Activated naive CD4-positive, alpha-beta T cell treated with anti-CD3 and anti-CD28 coated beads, Interleukin-2, amount 10 ng/mL, durations not matched to agents 7 days and 5 days (primary cell): Measurements from ENCODE around the gene PMFBP1.

Experiments used
- CTCF ChIA-PET: fragments of 350-600 bp; sonication (Branson Sonifier 250); formaldehyde crosslinking; loops from one replicate; lab custom pipeline; 2021; ENCODE audit warnings: antibody characterized with exemption; lab: Charles Lee
- DNase-seq: peaks from one replicate; pipeline ENCODE4 v3.0.0-alpha.2; 2020
- H3K27ac Mint-ChIP-seq: one replicate; pipeline ENCODE4 v1.8.0; 2021; ENCODE audit warnings: mild to moderate bottlenecking, moderate library complexity, mixed read lengths
- H3K27me3 Mint-ChIP-seq: one replicate; pipeline ENCODE4 v1.8.0; 2021; ENCODE audit warnings: mild to moderate bottlenecking, mixed read lengths
- H3K36me3 Mint-ChIP-seq: one replicate; pipeline ENCODE4 v1.8.0; 2021; ENCODE audit warnings: mixed read lengths
- H3K4me1 Mint-ChIP-seq: one replicate; pipeline ENCODE4 v1.8.0; 2021; ENCODE audit warnings: mixed read lengths
- H3K4me3 Mint-ChIP-seq: one replicate; pipeline ENCODE4 v1.8.0; 2021; ENCODE audit warnings: mild to moderate bottlenecking, moderate library complexity, mixed read lengths
- H3K9me3 Mint-ChIP-seq: one replicate; pipeline ENCODE4 v1.8.0; 2021; ENCODE audit warnings: mixed read lengths

PMFBP1 gene

GRCh38 chr16:72129976-72130656 is 41.8 kb downstream of the PMFBP1 start:
- DNase-seq: no peak
- Mint-ChIP-seq H3K4me1 (no peaks in the 10 kb centered on the region), H3K9me3 (no peaks in the 10 kb centered on the region), H3K27me3 (peaks cover 19% of the 10 kb centered on the region), H3K27ac (no peak overlapping the region), H3K36me3 (no peaks in the 10 kb centered on the region), H3K4me3 (no peak overlapping the region)
- CTCF ChIA-PET: no interaction called here

- no peaks in the 10 kb centered on the region for H3K4me1 Mint-ChIP-seq
- H3K36me3 Mint-ChIP-seq: no peaks in the 10 kb centered on the region
- CTCF ChIA-PET: interaction anchor here (2.0 kb wide), 1 partner anchor 338 kb away, joined by 8 read pairs; no protein-coding TSS in a partner anchor
- H3K4me3 Mint-ChIP-seq: no peak overlapping the region
- H3K9me3 Mint-ChIP-seq: no peaks in the 10 kb centered on the region
- DNase-seq: no peak
- H3K27me3 Mint-ChIP-seq: peaks cover 25% of the 10 kb centered on the region
- H3K27ac Mint-ChIP-seq: no peak overlapping the region
Measured at GRCh38 chr16:72128701-72129100, 43.3 kb downstream of the PMFBP1 start.

GRCh38 chr16:72126429-72126765 is 45.6 kb downstream of the PMFBP1 start:
- CTCF ChIA-PET: no interaction called here

GRCh38 chr16:72125635-72126428 is 46.1 kb downstream of the PMFBP1 start:
- H3K4me1 Mint-ChIP-seq: no peaks in the 10 kb centered on the region

More at GRCh38 chr16:72126429-72126765, 45.6 kb downstream of the PMFBP1 start:
- DNase-seq: no peak
- Mint-ChIP-seq H3K27me3 (peaks cover 25% of the 10 kb centered on the region), H3K4me3 (no peak overlapping the region), H3K27ac (no peak overlapping the region), H3K36me3 (no peaks in the 10 kb centered on the region), H3K9me3 (no peaks in the 10 kb centered on the region), H3K4me1 (no peaks in the 10 kb centered on the region)

GRCh38 chr16:72124761-72125634 is 47.0 kb downstream of the PMFBP1 start:
- H3K9me3 Mint-ChIP-seq: no peaks in the 10 kb centered on the region
- H3K4me1 Mint-ChIP-seq: no peaks in the 10 kb centered on the region
- no peak overlapping the region for H3K27ac Mint-ChIP-seq
- peak; percentile 72 for DNase-seq
- CTCF ChIA-PET: interaction anchor here (0.5 to 2.1 kb wide), 13 partner anchors 12 to 1983 kb away, joined by 3 to 15 read pairs (median 3); partner anchors contain the start of gene PMFBP1
- H3K4me3 Mint-ChIP-seq: no peak overlapping the region
- no peaks in the 10 kb centered on the region for H3K36me3 Mint-ChIP-seq
- H3K27me3 Mint-ChIP-seq: peaks cover 16% of the 10 kb centered on the region

More at GRCh38 chr16:72125635-72126428, 46.1 kb downstream of the PMFBP1 start:
- Mint-ChIP-seq H3K36me3 (no peaks in the 10 kb centered on the region), H3K27me3 (peaks cover 24% of the 10 kb centered on the region), H3K27ac (no peak overlapping the region), H3K9me3 (no peaks in the 10 kb centered on the region), H3K4me3 (no peak overlapping the region)
- CTCF ChIA-PET: interaction anchor here (0.6 to 2.1 kb wide), 7 partner anchors 12 to 1982 kb away, joined by 3 to 15 read pairs (median 3); no protein-coding TSS in a partner anchor
- no peak for DNase-seq

GRCh38 chr16:72124148-72124547 is 47.8 kb downstream of the PMFBP1 start:
- no peak overlapping the region for H3K27ac Mint-ChIP-seq
- no peak overlapping the region for H3K4me3 Mint-ChIP-seq
- CTCF ChIA-PET: interaction anchor here (0.5 to 2.1 kb wide), 10 partner anchors 12 to 1755 kb away, joined by 3 to 15 read pairs (median 3); partner anchors contain the start of gene PMFBP1
- peaks cover 16% of the 10 kb centered on the region for H3K27me3 Mint-ChIP-seq
- no peaks in the 10 kb centered on the region for H3K9me3 Mint-ChIP-seq
- DNase-seq: no peak
- H3K36me3 Mint-ChIP-seq: no peaks in the 10 kb centered on the region
- H3K4me1 Mint-ChIP-seq: no peaks in the 10 kb centered on the region

GRCh38 chr16:72123426-72123825 is 48.5 kb downstream of the PMFBP1 start:
- no peak overlapping the region for H3K4me3 Mint-ChIP-seq
- no peaks in the 10 kb centered on the region for H3K9me3 Mint-ChIP-seq
- peaks cover 11% of the 10 kb centered on the region for H3K27me3 Mint-ChIP-seq
- DNase-seq: no peak
- CTCF ChIA-PET: interaction anchor here (2.1 kb wide), 1 partner anchor 343 kb away, joined by 15 read pairs; no protein-coding TSS in a partner anchor
- no peaks in the 10 kb centered on the region for H3K36me3 Mint-ChIP-seq
- no peak overlapping the region for H3K27ac Mint-ChIP-seq
- H3K4me1 Mint-ChIP-seq: no peaks in the 10 kb centered on the region

- no peak overlapping the region for H3K27ac Mint-ChIP-seq
- DNase-seq: no peak
- H3K4me1 Mint-ChIP-seq: no peaks in the 10 kb centered on the region
- peaks cover 11% of the 10 kb centered on the region for H3K27me3 Mint-ChIP-seq
- no peaks in the 10 kb centered on the region for H3K36me3 Mint-ChIP-seq
- CTCF ChIA-PET: interaction anchor here (1.3 kb wide), 1 partner anchor 344 kb away, joined by 3 read pairs; no protein-coding TSS in a partner anchor
- H3K4me3 Mint-ChIP-seq: no peak overlapping the region
- no peaks in the 10 kb centered on the region for H3K9me3 Mint-ChIP-seq
Measured at GRCh38 chr16:72122916-72123315, 49.0 kb downstream of the PMFBP1 start.

- no peaks in the 10 kb centered on the region for H3K4me1 Mint-ChIP-seq
- peaks cover 11% of the 10 kb centered on the region for H3K27me3 Mint-ChIP-seq
- H3K4me3 Mint-ChIP-seq: no peak overlapping the region
- no peaks in the 10 kb centered on the region for H3K36me3 Mint-ChIP-seq
- no peak for DNase-seq
- H3K27ac Mint-ChIP-seq: no peak overlapping the region
- CTCF ChIA-PET: interaction anchor here (1.3 kb wide), 1 partner anchor 344 kb away, joined by 3 read pairs; no protein-coding TSS in a partner anchor
- no peaks in the 10 kb centered on the region for H3K9me3 Mint-ChIP-seq
Measured at GRCh38 chr16:72122308-72122707, 49.6 kb downstream of the PMFBP1 start.

- Mint-ChIP-seq H3K27me3 (peaks cover 6% of the 10 kb centered on the region), H3K27ac (no peak overlapping the region), H3K36me3 (no peaks in the 10 kb centered on the region), H3K4me1 (no peaks in the 10 kb centered on the region), H3K9me3 (no peaks in the 10 kb centered on the region), H3K4me3 (no peak overlapping the region)
- DNase-seq: no peak
- CTCF ChIA-PET: interaction anchor here (0.7 kb wide), 1 partner anchor 383 kb away, joined by 3 read pairs; no protein-coding TSS in a partner anchor
Measured at GRCh38 chr16:72120026-72120425, 51.9 kb downstream of the PMFBP1 start.

GRCh38 chr16:72113616-72113945 is 58.4 kb downstream of the PMFBP1 start:
- Mint-ChIP-seq H3K36me3 (peaks cover 35% of the 10 kb centered on the region), H3K27me3 (no peaks in the 10 kb centered on the region), H3K27ac (no peak overlapping the region), H3K9me3 (no peaks in the 10 kb centered on the region), H3K4me3 (no peak overlapping the region), H3K4me1 (no peaks in the 10 kb centered on the region)
- CTCF ChIA-PET: no interaction called here
- no peak for DNase-seq

GRCh38 chr16:72112906-72113615 is 58.9 kb downstream of the PMFBP1 start:
- no peak overlapping the region for H3K27ac Mint-ChIP-seq
- CTCF ChIA-PET: no interaction called here
- no peaks in the 10 kb centered on the region for H3K9me3 Mint-ChIP-seq
- H3K4me3 Mint-ChIP-seq: no peak overlapping the region
- H3K27me3 Mint-ChIP-seq: no peaks in the 10 kb centered on the region
- H3K4me1 Mint-ChIP-seq: no peaks in the 10 kb centered on the region
- DNase-seq: no peak
- H3K36me3 Mint-ChIP-seq: peaks cover 37% of the 10 kb centered on the region

- Mint-ChIP-seq H3K36me3 (peaks cover 42% of the 10 kb centered on the region), H3K27ac (no peak overlapping the region), H3K9me3 (no peaks in the 10 kb centered on the region), H3K27me3 (no peaks in the 10 kb centered on the region), H3K4me3 (no peak overlapping the region), H3K4me1 (no peaks in the 10 kb centered on the region)
- CTCF ChIA-PET: no interaction called here
- DNase-seq: no peak
Measured at GRCh38 chr16:72112452-72112792, 59.5 kb downstream of the PMFBP1 start.
